ENCODE measurements around the gene SLC2A8. TPM values are rescaled to one million over a fixed set of nuclear protein-coding genes. Genes with fewer than 3 reads are reported as not detected.

Gene SLC2A8
- total RNA-seq, 1 donor from 2014 or later = 21.5 TPM

DNA sequence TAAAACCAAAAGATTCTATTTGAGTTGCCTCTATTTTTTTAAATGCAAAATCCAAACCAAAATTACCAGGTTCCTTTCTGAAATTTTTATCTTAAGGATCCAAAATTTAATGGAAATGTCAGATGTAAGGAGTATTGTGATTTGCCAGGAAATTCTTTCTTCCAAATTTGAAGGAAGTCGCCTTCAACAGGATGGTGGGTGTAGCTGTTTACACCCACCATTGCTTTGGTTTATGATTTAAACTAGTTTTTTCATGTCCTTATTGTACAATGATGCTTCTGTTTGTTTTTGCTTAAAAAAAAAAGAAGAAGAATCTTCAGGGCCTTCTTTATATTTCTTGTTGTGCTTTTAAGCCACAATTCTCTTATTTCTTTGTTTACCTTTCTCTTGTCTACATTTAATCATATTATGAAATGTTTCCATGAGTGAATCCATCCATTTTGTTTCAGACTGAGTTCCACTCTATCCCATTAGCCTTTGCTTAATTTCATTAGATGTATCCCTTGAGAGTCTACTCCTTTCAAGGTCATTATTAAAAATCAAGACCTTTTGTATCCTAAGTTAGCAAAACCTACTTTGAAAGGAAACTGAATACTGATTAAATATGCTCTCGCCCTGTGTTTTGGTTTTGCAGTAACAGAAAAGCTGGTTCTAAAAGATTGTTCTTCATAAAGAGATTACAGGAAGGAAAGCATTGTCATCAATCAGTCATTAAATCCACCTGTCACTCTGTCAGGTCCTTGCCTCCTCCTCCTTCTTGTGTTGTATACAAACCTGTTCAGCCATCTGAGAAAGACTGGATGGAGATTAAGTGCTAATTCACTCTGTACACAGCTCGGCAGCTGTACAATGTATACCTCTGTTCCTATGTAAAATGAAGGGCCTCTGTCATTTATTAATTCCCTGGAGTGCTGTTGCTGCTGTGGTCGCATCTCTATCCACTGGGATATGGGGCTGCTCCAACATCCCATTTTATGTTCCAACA lies 45.5 kb upstream of the SLC2A8 start:
- peaks cover 1% of the 10 kb centered on the region for H3K27me3 Mint-ChIP-seq (ENCODE audit: unreplicated experiment)
- DNase-seq (ENCODE audit: low spot score) = no peak
- no peaks in the 10 kb centered on the region for H3K9me3 Mint-ChIP-seq (ENCODE audit: unreplicated experiment)
- no peak for TF ChIP-seq CTCF (IDR thresholded peaks at IDR 0.05; ENCODE audit: unreplicated experiment)
- H3K4me3 Mint-ChIP-seq (ENCODE audit: unreplicated experiment) = no peak overlapping the region
- H3K4me1 Mint-ChIP-seq (ENCODE audit: unreplicated experiment) = peaks cover 21% of the 10 kb centered on the region
- no peak overlapping the region for H3K27ac Mint-ChIP-seq (ENCODE audit: unreplicated experiment)
- no peaks in the 10 kb centered on the region for H3K36me3 Mint-ChIP-seq (ENCODE audit: low read depth, unreplicated experiment)

DNA sequence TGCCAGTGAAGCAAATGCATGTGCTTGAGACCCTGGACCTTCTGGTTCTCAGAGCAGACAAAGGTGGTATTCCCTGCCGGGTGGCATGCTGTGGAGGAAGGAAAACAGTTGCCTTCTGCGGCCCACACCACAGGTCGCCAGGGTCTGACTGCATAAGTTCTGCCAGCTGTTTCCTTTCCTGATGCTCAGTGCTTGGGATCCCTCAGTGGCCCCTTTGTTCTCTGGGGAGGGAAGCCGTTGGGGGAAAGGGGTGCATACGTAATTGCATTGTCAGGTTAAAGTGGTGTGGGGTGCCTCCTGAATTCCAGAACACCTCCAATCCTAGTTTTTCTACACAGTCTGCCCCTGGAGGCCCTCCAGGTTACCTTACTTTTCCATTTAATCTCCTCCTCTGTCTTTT lies 43.1 kb upstream of the SLC2A8 start:
- Mint-ChIP-seq H3K4me1 (ENCODE audit: unreplicated experiment) (peaks cover 21% of the 10 kb centered on the region), H3K27ac (ENCODE audit: unreplicated experiment) (no peak overlapping the region), H3K4me3 (ENCODE audit: unreplicated experiment) (no peak overlapping the region), H3K9me3 (ENCODE audit: unreplicated experiment) (no peaks in the 10 kb centered on the region), H3K36me3 (ENCODE audit: low read depth, unreplicated experiment) (no peaks in the 10 kb centered on the region), H3K27me3 (ENCODE audit: unreplicated experiment) (peaks cover 1% of the 10 kb centered on the region)
- TF ChIP-seq CTCF (IDR thresholded peaks at IDR 0.05; ENCODE audit: unreplicated experiment) = no peak
- DNase-seq (ENCODE audit: low spot score) = peak; percentile 11

GRCh38 chr9:127356906-127357305 lies 40.1 kb upstream of the SLC2A8 start:
- no peak for TF ChIP-seq CTCF (IDR thresholded peaks at IDR 0.05; ENCODE audit: unreplicated experiment)
- DNase-seq (ENCODE audit: low spot score) = no peak
- Mint-ChIP-seq H3K4me1 (ENCODE audit: unreplicated experiment) (peaks cover 21% of the 10 kb centered on the region), H3K36me3 (ENCODE audit: low read depth, unreplicated experiment) (no peaks in the 10 kb centered on the region), H3K9me3 (ENCODE audit: unreplicated experiment) (no peaks in the 10 kb centered on the region), H3K27me3 (ENCODE audit: unreplicated experiment) (no peaks in the 10 kb centered on the region), H3K4me3 (ENCODE audit: unreplicated experiment) (no peak overlapping the region), H3K27ac (ENCODE audit: unreplicated experiment) (no peak overlapping the region)

DNA sequence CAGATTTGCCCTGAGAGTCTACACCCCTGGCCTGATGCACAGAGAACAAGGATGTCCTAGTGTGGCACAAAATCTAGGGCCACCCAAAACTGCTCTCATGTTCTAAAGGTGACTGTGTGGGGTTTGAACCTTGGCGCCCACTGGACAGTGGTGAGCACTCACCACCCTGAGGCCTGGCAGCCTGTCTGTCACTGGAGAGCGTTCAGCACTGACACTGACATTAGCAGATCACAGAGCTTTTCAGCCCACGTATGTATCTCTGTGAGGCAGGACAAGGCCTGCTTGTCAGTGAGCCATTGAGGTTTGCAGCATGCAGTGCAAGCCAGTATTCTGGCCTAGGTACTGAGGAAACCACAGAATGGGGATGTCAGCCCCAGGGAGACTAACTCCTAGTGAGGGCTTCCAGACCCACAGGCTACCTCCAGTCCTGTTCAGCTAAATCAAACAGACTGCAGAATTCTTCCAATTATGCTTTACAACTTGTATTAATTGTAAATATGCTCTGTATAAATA lies 38.9 kb upstream of the SLC2A8 start:
- Mint-ChIP-seq H3K27ac (ENCODE audit: unreplicated experiment) (no peak overlapping the region), H3K9me3 (ENCODE audit: unreplicated experiment) (no peaks in the 10 kb centered on the region), H3K4me3 (ENCODE audit: unreplicated experiment) (no peak overlapping the region), H3K36me3 (ENCODE audit: low read depth, unreplicated experiment) (no peaks in the 10 kb centered on the region), H3K27me3 (ENCODE audit: unreplicated experiment) (no peaks in the 10 kb centered on the region), H3K4me1 (ENCODE audit: unreplicated experiment) (peaks cover 21% of the 10 kb centered on the region)
- TF ChIP-seq CTCF (IDR thresholded peaks at IDR 0.05; ENCODE audit: unreplicated experiment) = no peak
- no peak for DNase-seq (ENCODE audit: low spot score)

DNA sequence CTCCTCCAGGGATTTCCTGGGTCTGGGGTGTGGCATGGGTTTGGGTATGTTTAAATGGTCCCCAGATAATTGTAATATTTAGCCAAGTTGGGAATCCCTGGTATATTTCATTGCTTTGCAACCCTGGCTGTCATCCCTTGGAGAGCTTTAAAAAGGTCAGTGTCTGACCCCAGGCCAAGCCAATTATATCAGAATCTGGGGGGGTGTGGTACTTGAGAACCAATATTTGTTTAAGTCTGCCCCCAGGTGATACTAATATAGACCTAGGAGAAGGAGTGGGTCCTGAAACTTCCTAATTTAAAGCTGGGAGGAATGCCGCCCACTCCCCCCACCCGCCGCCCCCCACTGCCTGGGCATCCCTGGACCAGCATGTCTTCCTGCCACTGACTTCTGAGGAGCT lies 38.2 kb upstream of the SLC2A8 start:
- TF ChIP-seq CTCF (IDR thresholded peaks at IDR 0.05; ENCODE audit: unreplicated experiment) = no peak
- H3K27ac Mint-ChIP-seq (ENCODE audit: unreplicated experiment) = no peak overlapping the region
- DNase-seq (ENCODE audit: low spot score) = no peak
- no peaks in the 10 kb centered on the region for H3K27me3 Mint-ChIP-seq (ENCODE audit: unreplicated experiment)
- peaks cover 17% of the 10 kb centered on the region for H3K4me1 Mint-ChIP-seq (ENCODE audit: unreplicated experiment)
- H3K4me3 Mint-ChIP-seq (ENCODE audit: unreplicated experiment) = no peak overlapping the region
- no peaks in the 10 kb centered on the region for H3K9me3 Mint-ChIP-seq (ENCODE audit: unreplicated experiment)
- no peaks in the 10 kb centered on the region for H3K36me3 Mint-ChIP-seq (ENCODE audit: low read depth, unreplicated experiment)
